RKO (cell line): ENCODE measurements around the gene TSSK2.

Experiments used
- DNase-seq: peaks from one replicate; pipeline ENCODE4 v3.0.0-alpha.2; 2016; ENCODE audit warnings: low spot score

TSSK2 gene

GRCh38 chr22:19125011-19125410 is 6.1 kb upstream of the TSSK2 start:
- DNase-seq: no peak

- no peak for DNase-seq
Measured at GRCh38 chr22:19125474-19126308, 5.4 kb upstream of the TSSK2 start.

- no peak for DNase-seq
Measured at GRCh38 chr22:19126309-19127273, 4.5 kb upstream of the TSSK2 start.

- no peak for DNase-seq
Measured at GRCh38 chr22:19127329-19128008, 3.6 kb upstream of the TSSK2 start.

GRCh38 chr22:19128009-19128401 is 3.1 kb upstream of the TSSK2 start:
- no peak for DNase-seq

- no peak for DNase-seq
Measured at GRCh38 chr22:19128946-19129727, 2.0 kb upstream of the TSSK2 start.

GRCh38 chr22:19129871-19130270 is 1.2 kb upstream of the TSSK2 start:
- no peak for DNase-seq

GRCh38 chr22:19131685-19132015 is 542 bp downstream of the TSSK2 start:
- DNase-seq: no peak

- no peak for DNase-seq
Measured at GRCh38 chr22:19132153-19132552, 1.0 kb downstream of the TSSK2 start.

- no peak for DNase-seq
Measured at GRCh38 chr22:19132693-19133400, 1.7 kb downstream of the TSSK2 start.

- no peak for DNase-seq
Measured at GRCh38 chr22:19133561-19133960, 2.5 kb downstream of the TSSK2 start.

GRCh38 chr22:19134176-19134831 is 3.2 kb downstream of the TSSK2 start:
- DNase-seq: no peak

- no peak for DNase-seq
Measured at GRCh38 chr22:19134874-19135273, 3.8 kb downstream of the TSSK2 start.

GRCh38 chr22:19136915-19137314 is 5.8 kb downstream of the TSSK2 start:
- DNase-seq: no peak

GRCh38 chr22:19137384-19138216 is 6.5 kb downstream of the TSSK2 start:
- DNase-seq: no peak

- DNase-seq: no peak
Measured at GRCh38 chr22:19138217-19139000, 7.3 kb downstream of the TSSK2 start.

- DNase-seq: no peak
Measured at GRCh38 chr22:19139001-19139356, 7.9 kb downstream of the TSSK2 start.

GRCh38 chr22:19139974-19140373 is 8.9 kb downstream of the TSSK2 start:
- DNase-seq: no peak

- no peak for DNase-seq
Measured at GRCh38 chr22:19142394-19142793, 11.3 kb downstream of the TSSK2 start.
